Measurements from ENCODE around the gene ST3GAL4. TPM values are rescaled to one million over a fixed set of nuclear protein-coding genes. Genes with fewer than 3 reads are reported as not detected.

Gene ST3GAL4
- total RNA-seq, 1 donor, result 13.8 TPM

DNA sequence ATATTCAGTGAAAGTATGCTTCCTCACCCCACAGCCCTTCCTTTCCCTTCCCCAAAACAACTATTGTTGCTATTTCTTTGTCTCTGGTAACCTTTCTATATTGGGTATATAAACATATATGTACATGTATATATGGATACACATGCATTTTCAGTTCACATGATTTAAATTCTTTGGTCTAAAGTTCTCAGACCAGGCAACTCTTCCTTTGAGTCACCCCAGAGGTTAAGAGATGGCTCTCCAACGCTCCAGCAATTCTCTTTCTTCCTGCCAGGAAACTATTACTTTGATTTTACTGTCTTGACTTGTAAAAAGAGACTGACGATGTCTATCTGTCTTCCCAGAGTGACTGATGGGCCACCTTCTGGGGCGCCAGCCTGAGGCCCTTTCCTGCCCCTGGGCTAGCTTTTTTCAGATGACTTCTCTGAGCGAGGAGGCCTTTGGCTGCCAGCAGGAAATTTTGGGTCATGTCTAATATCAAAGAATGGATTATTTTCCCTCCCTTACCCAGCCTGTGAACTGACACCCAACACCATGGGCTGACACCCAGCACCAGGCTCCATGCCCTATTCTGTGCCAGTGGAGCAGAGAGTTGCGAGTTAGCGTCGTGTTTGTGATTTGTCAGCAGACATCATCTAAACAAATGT lies 14.4 kb upstream of the ST3GAL4 start:
- Histone ChIP-seq H3K27me3 (ENCODE audit: insufficient read depth, low read length) (no peaks in the 10 kb centered on the region), H3K9me3 (ENCODE audit: low read depth, low read length) (no peaks in the 10 kb centered on the region), H3K4me2 (ENCODE audit: insufficient read depth, low read length) (no peak overlapping the region), H3K4me1 (ENCODE audit: insufficient read depth, low read length) (peaks cover 18% of the 10 kb centered on the region), H3K79me2 (ENCODE audit: insufficient read depth, low read length) (no peaks in the 10 kb centered on the region), H2AFZ (ENCODE audit: low read length) (no peak overlapping the region), H3K36me3 (ENCODE audit: insufficient read depth, low read length) (no peaks in the 10 kb centered on the region), H3K27ac (ENCODE audit: low read depth, low read length) (no peak overlapping the region), H4K20me1 (ENCODE audit: insufficient read depth, low read length) (peaks cover 3% of the 10 kb centered on the region), H3K4me3 (ENCODE audit: insufficient read depth, low read length) (no peak overlapping the region)
- DNase-seq (ENCODE audit: insufficient read length, low spot score, missing footprints), result no peak
- TF ChIP-seq, protein P1, sequence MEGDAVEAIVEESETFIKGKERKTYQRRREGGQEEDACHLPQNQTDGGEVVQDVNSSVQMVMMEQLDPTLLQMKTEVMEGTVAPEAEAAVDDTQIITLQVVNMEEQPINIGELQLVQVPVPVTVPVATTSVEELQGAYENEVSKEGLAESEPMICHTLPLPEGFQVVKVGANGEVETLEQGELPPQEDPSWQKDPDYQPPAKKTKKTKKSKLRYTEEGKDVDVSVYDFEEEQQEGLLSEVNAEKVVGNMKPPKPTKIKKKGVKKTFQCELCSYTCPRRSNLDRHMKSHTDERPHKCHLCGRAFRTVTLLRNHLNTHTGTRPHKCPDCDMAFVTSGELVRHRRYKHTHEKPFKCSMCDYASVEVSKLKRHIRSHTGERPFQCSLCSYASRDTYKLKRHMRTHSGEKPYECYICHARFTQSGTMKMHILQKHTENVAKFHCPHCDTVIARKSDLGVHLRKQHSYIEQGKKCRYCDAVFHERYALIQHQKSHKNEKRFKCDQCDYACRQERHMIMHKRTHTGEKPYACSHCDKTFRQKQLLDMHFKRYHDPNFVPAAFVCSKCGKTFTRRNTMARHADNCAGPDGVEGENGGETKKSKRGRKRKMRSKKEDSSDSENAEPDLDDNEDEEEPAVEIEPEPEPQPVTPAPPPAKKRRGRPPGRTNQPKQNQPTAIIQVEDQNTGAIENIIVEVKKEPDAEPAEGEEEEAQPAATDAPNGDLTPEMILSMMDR (IDR thresholded peaks at IDR 0.05; ENCODE audit: extremely low read depth, low read depth, low read length), result no peak

DNA sequence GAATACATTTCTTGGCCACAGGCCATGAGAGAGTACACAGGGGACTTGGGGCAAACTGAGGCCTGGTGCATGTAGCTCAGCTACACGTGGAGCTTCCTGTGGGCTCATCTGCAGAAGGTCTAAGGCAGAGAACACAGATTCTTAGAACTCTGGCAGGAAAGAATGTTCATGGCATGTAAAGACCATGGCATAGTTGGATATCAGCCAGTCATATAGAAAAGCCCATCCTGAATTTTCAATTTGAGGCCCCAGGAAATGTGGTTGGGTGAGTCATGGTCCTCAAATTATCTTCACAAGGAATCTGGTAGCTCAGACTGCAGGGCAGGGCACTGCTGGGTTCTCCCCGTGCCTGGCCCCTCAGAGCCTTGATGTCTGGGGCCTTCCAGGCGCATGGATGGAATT lies 13.7 kb upstream of the ST3GAL4 start:
- Histone ChIP-seq H3K4me1 (ENCODE audit: insufficient read depth, low read length) (peaks cover 19% of the 10 kb centered on the region), H3K27ac (ENCODE audit: low read depth, low read length) (peak overlapping the region; percentile 31), H3K36me3 (ENCODE audit: insufficient read depth, low read length) (no peaks in the 10 kb centered on the region), H2AFZ (ENCODE audit: low read length) (no peak overlapping the region), H3K27me3 (ENCODE audit: insufficient read depth, low read length) (no peaks in the 10 kb centered on the region), H3K4me3 (ENCODE audit: insufficient read depth, low read length) (no peak overlapping the region), H4K20me1 (ENCODE audit: insufficient read depth, low read length) (peaks cover 6% of the 10 kb centered on the region), H3K4me2 (ENCODE audit: insufficient read depth, low read length) (peak overlapping the region; percentile 20), H3K9me3 (ENCODE audit: low read depth, low read length) (no peaks in the 10 kb centered on the region), H3K79me2 (ENCODE audit: insufficient read depth, low read length) (no peaks in the 10 kb centered on the region)
- TF ChIP-seq, protein P1 (IDR thresholded peaks at IDR 0.05; ENCODE audit: extremely low read depth, low read depth, low read length), result no peak
- DNase-seq (ENCODE audit: insufficient read length, low spot score, missing footprints), result peak; percentile 87

GRCh38 chr11:126343051-126343450 lies 12.4 kb upstream of the ST3GAL4 start:
- H3K4me2 ChIP-seq (ENCODE audit: insufficient read depth, low read length), result no peak overlapping the region
- no peaks in the 10 kb centered on the region for H3K36me3 ChIP-seq (ENCODE audit: insufficient read depth, low read length)
- no peaks in the 10 kb centered on the region for H3K27me3 ChIP-seq (ENCODE audit: insufficient read depth, low read length)
- no peak for DNase-seq (ENCODE audit: insufficient read length, low spot score, missing footprints)
- peaks cover 21% of the 10 kb centered on the region for H3K4me1 ChIP-seq (ENCODE audit: insufficient read depth, low read length)
- H3K4me3 ChIP-seq (ENCODE audit: insufficient read depth, low read length), result no peak overlapping the region
- TF ChIP-seq, protein P1 (IDR thresholded peaks at IDR 0.05; ENCODE audit: extremely low read depth, low read depth, low read length), result no peak
- H3K79me2 ChIP-seq (ENCODE audit: insufficient read depth, low read length), result peaks cover 6% of the 10 kb centered on the region
- H3K27ac ChIP-seq (ENCODE audit: low read depth, low read length), result no peak overlapping the region
- no peak overlapping the region for H2AFZ ChIP-seq (ENCODE audit: low read length)
- H3K9me3 ChIP-seq (ENCODE audit: low read depth, low read length), result no peaks in the 10 kb centered on the region
- peaks cover 3% of the 10 kb centered on the region for H4K20me1 ChIP-seq (ENCODE audit: insufficient read depth, low read length)

DNA sequence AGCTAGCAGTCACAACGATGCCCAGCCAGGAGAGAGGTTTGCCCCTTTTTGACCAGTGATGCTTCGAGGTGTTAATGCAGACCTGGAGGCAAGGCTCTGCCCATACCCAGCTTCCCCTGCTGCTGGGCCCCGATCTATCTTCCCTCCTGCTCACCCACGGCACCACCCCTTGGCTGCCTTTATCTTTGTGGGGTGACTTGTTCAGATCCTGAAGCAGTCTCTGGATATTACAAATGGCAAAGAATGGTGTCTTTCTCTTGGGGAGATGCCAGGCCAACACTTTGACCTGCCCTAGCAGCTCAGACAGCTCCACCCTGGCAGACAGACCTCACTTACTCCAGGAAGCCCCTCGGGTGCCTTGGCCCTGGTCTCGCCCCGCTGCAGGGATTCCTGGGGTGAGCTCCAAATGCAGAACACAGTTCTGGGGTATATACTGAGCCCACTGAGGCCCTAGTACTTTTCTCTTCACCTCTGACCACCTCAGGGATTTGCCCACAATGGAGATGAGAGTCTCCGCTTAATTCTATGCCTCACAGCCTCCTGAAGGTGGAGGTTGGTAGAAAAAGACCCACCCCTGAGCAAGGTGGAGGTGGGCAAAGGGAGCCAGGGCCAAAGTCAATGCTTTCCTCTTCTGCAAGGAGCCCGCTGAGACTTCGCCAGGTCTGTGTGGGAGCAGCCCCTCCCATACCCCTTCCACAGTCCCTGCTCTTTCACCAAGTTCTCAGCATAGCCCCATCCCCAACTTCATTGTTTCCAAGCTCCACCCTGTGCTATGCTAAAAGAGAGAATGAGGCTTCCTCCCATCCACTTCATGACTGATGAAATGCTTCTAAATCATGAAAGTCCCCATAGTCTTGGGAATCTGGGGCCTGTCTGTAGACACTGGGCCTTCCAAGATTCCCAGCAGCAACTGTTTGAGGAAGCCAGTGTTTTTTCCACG lies 11.1 kb upstream of the ST3GAL4 start:
- Histone ChIP-seq H2AFZ (ENCODE audit: low read length) (no peak overlapping the region), H3K4me2 (ENCODE audit: insufficient read depth, low read length) (no peak overlapping the region), H3K4me1 (ENCODE audit: insufficient read depth, low read length) (peaks cover 33% of the 10 kb centered on the region), H3K36me3 (ENCODE audit: insufficient read depth, low read length) (no peaks in the 10 kb centered on the region), H3K4me3 (ENCODE audit: insufficient read depth, low read length) (no peak overlapping the region), H4K20me1 (ENCODE audit: insufficient read depth, low read length) (peaks cover 3% of the 10 kb centered on the region), H3K27ac (ENCODE audit: low read depth, low read length) (no peak overlapping the region), H3K9me3 (ENCODE audit: low read depth, low read length) (no peaks in the 10 kb centered on the region), H3K27me3 (ENCODE audit: insufficient read depth, low read length) (no peaks in the 10 kb centered on the region), H3K79me2 (ENCODE audit: insufficient read depth, low read length) (peaks cover 15% of the 10 kb centered on the region)
- TF ChIP-seq, protein P1 (IDR thresholded peaks at IDR 0.05; ENCODE audit: extremely low read depth, low read depth, low read length), result no peak
- no peak for DNase-seq (ENCODE audit: insufficient read length, low spot score, missing footprints)
